NCI-H82 (cell line): ENCODE results near the gene PTPRM.
"Not testable (repeated sequence)": the region's sequence is repeated elsewhere in the genome, so short reads cannot be mapped to it uniquely, and the experiment has no call there.

Experiments used
- DNase-seq: peaks from one replicate; lab custom pipeline; 2025; lab: John Stamatoyannopoulos, UW

Gene PTPRM

DNA sequence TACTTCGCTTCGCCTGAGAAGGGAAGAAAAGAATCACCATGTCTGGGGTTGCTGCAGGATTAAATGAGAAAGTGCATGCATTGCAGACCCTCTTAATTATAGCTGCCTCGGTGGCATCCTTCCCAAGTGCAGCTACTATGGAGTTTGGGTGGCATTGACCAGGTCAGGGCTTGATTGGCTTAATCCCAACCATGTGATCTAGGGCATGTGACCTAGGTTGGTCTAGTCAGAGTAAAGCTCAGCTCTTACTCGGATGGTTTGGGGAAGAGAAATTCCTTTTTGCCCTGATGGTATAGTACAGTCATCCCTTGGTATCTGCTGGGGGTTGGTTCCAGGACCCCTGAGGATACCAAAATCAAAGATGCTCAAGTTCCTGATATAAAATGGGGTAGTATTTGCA is 863.9 kb downstream of the PTPRM start:
- DNase-seq, result no peak

- DNase-seq, result no peak
Measured at GRCh38 chr18:8433323-8433722, 866.2 kb downstream of the PTPRM start.

- DNase-seq, result no peak
Measured at GRCh38 chr18:8433771-8434170, 866.7 kb downstream of the PTPRM start.

DNA sequence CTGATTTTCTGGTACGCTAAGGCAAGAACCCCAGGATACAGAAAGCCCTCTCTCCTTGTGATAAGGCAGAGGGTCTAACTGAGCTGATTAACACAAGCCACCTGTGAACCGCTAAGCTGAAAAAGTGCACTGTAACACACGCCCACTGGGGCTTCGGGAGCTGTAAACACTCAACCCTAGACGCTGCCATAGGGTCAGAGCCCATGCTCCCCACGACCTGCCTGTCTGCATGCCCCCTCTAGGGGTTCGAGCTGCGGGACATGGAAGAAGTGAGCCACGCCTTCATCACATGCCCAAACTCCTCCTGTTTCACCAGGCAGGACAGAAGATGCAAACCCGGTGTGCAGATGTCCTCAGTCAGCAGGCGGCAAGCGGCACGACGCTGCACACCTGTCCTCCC is 868.3 kb downstream of the PTPRM start:
- peak; percentile 55 for DNase-seq

- no peak for DNase-seq
Measured at GRCh38 chr18:8439055-8439454, 871.9 kb downstream of the PTPRM start.

DNA sequence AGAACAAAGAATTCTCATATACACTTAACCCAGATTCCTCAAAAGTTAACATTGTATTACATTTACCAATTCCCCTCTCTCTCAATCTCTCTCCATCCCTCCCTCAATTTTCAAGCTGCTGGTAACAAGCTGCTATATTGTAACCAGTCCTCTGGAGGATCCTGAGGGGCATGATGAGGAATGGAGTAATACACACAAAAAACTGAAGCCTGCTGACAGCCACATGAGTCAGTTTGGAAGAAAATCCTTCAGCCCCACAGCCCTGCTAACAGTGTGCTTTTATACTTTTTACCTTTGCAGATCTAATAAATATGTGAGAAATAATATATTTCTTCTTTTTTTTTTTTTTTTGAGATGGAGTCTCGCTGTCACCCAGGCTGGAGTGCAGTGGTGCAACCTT is 876.4 kb downstream of the PTPRM start:
- DNase-seq, result no peak

GRCh38 chr18:8446936-8447335 is 879.8 kb downstream of the PTPRM start:
- DNase-seq, result not testable (repeated sequence)

GRCh38 chr18:8448130-8448529 is 881.0 kb downstream of the PTPRM start:
- DNase-seq, result no peak

DNA sequence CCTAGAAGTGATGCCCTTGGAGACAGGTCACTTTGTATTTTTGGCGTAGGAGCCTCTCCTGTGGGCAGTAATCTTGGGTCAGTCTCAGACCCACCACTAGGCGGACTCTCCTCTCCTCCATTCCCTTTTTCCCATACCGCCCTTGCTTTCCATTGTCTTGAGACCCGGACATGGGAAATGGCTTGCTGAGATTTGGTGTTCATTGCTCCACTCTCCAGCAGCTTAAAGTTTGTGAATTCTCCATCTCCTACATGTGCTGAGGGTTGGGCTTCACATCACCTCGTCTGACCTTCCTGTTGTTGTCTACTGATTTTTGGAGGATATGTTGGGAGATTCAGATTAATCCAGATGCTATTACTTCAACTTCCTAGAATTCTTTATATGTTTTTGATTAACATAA is 882.9 kb downstream of the PTPRM start:
- DNase-seq, result peak; percentile 65

DNA sequence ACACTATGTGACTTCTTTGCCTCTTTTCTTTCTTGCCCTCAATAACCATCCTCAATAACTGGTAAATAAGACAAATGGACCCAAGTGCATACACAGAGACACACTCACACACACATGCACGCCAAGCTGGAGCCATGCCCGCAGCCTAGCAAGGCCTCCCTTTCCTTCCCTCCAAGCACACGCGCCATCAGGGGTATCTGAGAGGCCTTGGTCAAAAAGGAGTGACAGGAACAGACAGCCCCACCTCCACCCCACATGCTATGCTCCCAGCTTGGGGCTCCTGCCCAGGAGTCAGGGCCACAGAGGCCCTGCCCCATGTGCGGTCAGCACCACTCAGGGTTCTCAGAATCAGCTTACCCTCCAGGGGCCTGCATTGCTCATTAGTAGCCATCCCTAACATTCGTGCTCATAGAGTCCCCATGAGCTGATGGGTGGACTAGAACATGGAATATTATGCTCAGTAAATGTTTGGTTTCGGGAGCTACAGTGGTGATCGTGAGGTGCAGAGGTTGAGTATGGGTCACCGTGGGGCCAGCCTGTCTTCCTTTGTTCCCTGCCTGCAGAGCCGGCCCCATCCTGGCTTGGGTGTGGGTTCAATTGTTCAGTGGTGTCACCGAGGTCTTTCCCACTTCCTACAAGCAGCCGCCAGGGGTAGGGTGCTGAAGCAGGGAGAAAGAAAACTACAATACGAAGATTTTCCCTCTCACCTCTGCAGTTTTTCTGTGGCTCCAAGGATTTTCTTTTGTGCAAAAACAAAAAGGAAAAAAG is 884.0 kb downstream of the PTPRM start:
- DNase-seq, result no peak

DNA sequence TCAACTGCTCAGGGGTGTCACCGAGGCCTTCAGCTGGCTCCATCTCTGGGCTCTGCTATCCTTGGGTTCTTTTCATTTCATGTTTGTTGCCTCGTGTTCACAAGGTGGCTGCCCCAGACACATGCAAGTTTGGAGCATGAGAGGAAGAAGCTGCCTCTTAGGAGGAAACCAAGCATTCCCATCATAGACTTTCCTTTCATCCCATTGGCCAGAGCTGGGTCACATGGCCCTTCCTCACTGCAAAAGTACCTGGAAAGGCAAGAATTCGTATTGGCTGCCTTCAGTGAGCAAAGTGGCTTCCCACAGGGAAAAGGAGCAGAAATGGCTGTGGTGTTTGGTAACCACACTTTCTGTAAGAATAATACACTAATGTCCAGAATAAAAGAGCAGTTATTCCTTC is 886.4 kb downstream of the PTPRM start:
- DNase-seq, result no peak

DNA sequence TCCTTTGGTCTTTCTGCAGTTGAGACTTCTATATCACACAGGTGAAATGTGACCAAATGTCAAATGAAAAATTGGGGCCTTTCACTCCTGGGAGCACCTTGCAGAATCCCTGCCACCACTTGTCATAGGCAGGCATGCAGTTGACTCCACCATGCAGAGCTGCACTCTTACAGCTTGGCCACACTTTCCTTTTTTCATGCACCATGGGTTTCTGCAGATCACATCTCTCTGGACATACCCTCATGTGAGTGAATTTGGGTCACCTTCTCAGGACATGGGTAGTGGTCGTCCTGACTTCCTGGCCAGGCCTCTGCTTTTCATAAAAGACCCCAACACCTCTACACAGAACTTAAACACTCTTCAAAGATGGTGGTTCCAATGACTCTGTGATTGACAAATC is 887.0 kb downstream of the PTPRM start:
- no peak for DNase-seq

GRCh38 chr18:8455661-8456614 is 888.8 kb downstream of the PTPRM start:
- DNase-seq, result no peak
